Neutrophil (primary cell): ENCODE data around the gene RWDD2A.
"Not testable (repeated sequence)": the region's sequence is repeated elsewhere in the genome, so short reads cannot be mapped to it uniquely, and the experiment has no call there.

Experiments
- H3K27ac ChIP-seq: fragments of 200-600 bp; sonication (generic); 2 replicates; pipeline ENCODE4 v1.5.1; 2016; ENCODE audit warnings: mild to moderate bottlenecking, moderate library complexity
- H3K27me3 ChIP-seq: fragments of 200-600 bp; sonication (generic); 2 replicates; pipeline ENCODE4 v1.6.0; 2016; ENCODE audit warnings: mild to moderate bottlenecking
- H3K36me3 ChIP-seq: fragments of 200-600 bp; sonication (generic); 2 replicates; pipeline ENCODE4 v1.5.1; 2017
- H3K4me1 ChIP-seq, 2 experiments: fragments of 200-600 bp in 1 of 2; sonication (generic) in 1 of 2; 1 replicate in 1 of 2; 2 replicates in 1 of 2; pipeline versions ENCODE4 v1.5.1 to v1.6.1; 2013 to 2016; ENCODE audit warnings: low read depth in 1 of 2, low read length in 1 of 2, mild to moderate bottlenecking in 1 of 2, moderate library complexity in 1 of 2; ENCODE audit not compliant: control insufficient read depth in 1 of 2, insufficient read depth in 1 of 2
- H3K4me3 ChIP-seq, 2 experiments: fragments of 200-600 bp in 1 of 2; sonication (generic) in 1 of 2; 1 replicate in 1 of 2; 2 replicates in 1 of 2; pipeline ENCODE4 v1.5.1; 2013 to 2016; ENCODE audit warnings: low read depth in 1 of 2, low read length in 1 of 2, mild to moderate bottlenecking in 1 of 2, moderate library complexity in 1 of 2
- H3K9me3 ChIP-seq: fragments of 200-600 bp; sonication (generic); 2 replicates; pipeline ENCODE4 v1.5.1; 2016
- TF ChIP-seq, protein P1 (sequence below): fragments of 200-600 bp; sonication (generic); IDR thresholded peaks from 2 replicates; pipeline ENCODE4 v1.5.1; 2016; ENCODE audit warnings: antibody characterized with exemption

The RWDD2A gene

DNA sequence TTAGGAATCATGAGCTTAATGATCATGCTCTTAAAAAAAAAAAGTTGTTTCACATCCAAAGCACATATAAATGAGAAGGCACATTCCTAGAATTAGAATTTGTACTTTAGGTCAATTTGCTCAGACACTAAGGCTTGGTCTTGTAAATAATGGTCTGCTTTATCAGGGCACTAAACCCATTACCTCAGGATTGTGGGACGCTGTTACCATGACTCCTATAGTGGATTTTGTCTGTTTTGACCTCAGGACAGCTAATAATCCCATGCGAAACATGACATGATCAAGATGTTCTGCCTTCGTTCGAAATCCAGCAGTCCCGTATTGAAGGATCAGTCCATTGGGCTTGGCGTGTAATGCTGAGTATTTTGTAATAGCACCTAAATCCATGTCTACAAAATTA, 2.5 kb upstream of the RWDD2A start:
- H3K9me3 ChIP-seq = no peaks in the 10 kb centered on the region
- no peak overlapping the region for H3K4me3 ChIP-seq
- TF ChIP-seq, protein P1, sequence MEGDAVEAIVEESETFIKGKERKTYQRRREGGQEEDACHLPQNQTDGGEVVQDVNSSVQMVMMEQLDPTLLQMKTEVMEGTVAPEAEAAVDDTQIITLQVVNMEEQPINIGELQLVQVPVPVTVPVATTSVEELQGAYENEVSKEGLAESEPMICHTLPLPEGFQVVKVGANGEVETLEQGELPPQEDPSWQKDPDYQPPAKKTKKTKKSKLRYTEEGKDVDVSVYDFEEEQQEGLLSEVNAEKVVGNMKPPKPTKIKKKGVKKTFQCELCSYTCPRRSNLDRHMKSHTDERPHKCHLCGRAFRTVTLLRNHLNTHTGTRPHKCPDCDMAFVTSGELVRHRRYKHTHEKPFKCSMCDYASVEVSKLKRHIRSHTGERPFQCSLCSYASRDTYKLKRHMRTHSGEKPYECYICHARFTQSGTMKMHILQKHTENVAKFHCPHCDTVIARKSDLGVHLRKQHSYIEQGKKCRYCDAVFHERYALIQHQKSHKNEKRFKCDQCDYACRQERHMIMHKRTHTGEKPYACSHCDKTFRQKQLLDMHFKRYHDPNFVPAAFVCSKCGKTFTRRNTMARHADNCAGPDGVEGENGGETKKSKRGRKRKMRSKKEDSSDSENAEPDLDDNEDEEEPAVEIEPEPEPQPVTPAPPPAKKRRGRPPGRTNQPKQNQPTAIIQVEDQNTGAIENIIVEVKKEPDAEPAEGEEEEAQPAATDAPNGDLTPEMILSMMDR = no peak
- H3K36me3 ChIP-seq = peaks cover 4% of the 10 kb centered on the region
- no peak overlapping the region for H3K27ac ChIP-seq
- peaks cover 24 to 25% of the 10 kb centered on the region in 2 experiments for H3K4me1 ChIP-seq
- H3K27me3 ChIP-seq = peaks cover 23% of the 10 kb centered on the region

DNA sequence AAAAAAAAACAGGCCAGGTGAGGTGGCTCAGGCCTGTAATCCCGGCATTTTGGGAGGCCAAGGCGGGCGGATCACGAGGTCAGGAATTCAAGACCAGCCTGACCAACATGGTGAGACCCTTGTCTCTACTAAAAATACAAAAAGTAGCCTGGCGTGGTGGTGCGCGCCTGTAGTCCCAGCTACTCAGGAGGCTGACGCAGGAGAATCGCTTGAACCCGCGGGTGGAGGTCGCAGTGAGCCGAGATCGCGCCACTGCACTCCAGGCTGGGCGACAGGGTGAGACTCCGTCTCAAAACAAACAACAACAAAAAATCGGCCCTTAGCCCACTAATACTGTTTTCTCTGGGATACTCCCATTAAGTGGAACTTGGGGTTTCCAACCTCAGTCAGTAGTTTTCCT, 1.2 kb upstream of the RWDD2A start:
- Histone ChIP-seq H3K4me1 (peaks cover 22 to 23% of the 10 kb centered on the region in 2 experiments), H3K27me3 (peaks cover 30% of the 10 kb centered on the region)
- not testable (repeated sequence) for H3K9me3 ChIP-seq, H3K27ac ChIP-seq, H3K36me3 ChIP-seq, H3K4me3 ChIP-seq

DNA sequence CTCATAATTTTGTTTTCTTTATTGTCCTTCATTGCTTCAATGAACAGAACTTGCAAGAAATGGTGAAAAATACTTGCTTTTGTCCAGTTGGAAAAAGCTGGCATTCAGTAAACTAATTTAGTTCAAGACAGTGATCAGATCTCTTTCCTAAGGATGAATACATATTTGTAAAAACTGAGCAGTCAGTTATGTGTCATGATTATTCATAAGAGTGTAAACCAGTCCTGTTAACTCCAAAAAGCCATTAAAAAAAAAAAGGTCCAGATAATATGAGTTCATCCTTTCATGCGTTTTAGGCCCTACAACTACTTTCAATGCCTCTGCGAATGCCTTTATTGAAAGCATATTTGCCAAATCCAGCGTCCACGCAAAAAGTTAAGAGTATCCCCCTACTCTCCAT, 701 bp upstream of the RWDD2A start:
- TF ChIP-seq, protein P1 = no peak
- H3K36me3 ChIP-seq = no peaks in the 10 kb centered on the region

DNA sequence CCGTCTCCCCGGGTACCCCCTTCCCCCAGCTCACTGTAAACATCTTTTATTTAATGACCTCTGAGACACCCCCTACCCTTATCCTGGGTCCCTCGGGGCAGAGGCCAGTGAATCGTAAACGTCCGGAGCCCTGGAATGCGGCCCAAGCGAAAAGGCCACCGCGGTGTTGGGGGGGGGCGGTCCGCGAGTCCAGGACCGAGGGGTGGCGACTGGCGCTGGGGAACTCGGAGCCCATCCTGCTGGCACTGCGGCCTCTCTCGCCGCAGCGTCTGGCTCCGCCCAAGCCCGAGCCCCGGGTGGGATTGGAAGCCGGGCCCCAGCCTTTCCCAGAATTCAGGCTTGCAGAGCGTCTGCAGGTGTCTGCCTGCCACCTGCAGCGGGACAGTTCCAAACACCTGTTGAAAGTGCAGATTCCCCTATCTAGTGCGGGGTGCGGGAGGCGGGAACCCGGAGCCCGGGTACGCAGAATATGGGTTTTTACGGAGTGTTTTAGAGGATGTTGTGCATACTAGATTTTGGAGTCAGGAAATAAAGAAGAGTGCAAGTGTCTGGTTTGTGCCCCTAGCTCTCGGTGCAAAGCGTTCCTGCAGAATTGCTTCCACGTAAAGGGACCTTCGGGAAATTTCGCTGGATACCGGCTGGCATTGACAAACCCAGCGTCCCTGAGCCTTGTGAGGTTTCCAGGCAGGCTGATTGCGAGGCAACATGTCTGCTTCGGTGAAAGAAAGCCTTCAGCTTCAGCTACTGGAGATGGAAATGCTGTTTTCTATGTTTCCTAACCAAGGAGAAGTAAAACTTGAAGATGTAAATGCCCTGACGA, 800 bp downstream of the RWDD2A start:
- Histone ChIP-seq H3K27me3 (peaks cover 30% of the 10 kb centered on the region), H3K9me3 (no peaks in the 10 kb centered on the region), H3K4me1 (peaks cover 14 to 17% of the 10 kb centered on the region in 2 experiments), H3K4me3 (peak overlapping the region; percentile 83 to 86), H3K27ac (no peak overlapping the region), H3K36me3 (no peaks in the 10 kb centered on the region)
- TF ChIP-seq, protein P1 = no peak

More for the DNA sequence above, 701 bp upstream of the RWDD2A start:
- peak overlapping the region; percentile 83 to 86 for H3K4me3 ChIP-seq
- peaks cover 30% of the 10 kb centered on the region for H3K27me3 ChIP-seq
- H3K9me3 ChIP-seq = no peaks in the 10 kb centered on the region
- H3K4me1 ChIP-seq = peaks cover 17 to 19% of the 10 kb centered on the region in 2 experiments
- H3K27ac ChIP-seq = peak overlapping the region; percentile 45

DNA sequence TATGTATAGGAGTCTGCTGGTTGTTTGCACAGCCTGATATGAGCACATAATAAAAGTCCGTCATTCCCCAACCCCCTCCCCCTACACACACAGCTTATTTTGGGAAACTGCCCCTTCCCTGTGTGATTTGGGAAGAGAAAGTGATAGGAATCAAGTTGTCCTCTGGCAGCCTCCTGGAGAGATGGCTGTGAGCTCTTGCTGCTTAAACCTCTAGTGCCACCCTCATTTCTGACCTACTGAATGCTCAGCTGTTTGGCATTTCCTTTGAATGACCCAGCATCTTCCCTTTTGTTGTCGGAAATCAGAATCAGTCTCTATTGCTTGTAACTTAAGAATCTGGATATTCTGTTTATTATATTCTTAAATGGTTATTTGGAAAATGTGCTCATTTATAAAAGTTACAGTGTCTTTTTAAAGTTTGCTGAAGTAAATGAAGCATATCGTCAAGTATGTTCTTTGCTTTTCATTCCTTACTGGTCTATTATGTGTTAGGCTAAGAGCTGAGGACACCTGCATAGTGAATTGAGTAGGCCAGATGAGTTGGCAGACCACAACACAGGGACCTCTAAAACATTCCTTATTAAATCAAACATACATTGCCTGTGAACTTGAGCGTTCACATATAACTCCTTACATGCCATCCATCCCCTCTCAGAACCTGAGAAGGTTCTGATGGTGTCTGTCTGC, 5.5 kb downstream of the RWDD2A start:
- H3K4me3 ChIP-seq = no peak overlapping the region
- TF ChIP-seq, protein P1 = no peak
- H3K27ac ChIP-seq = no peak overlapping the region
- peaks cover 27% of the 10 kb centered on the region for H3K27me3 ChIP-seq
- H3K36me3 ChIP-seq = no peaks in the 10 kb centered on the region
- peaks cover 7% of the 10 kb centered on the region in 2 experiments for H3K4me1 ChIP-seq
- H3K9me3 ChIP-seq = no peaks in the 10 kb centered on the region
